IMR-90 (cell line): ENCODE data around the gene RPS15. TPM values are rescaled to one million over a fixed set of nuclear protein-coding genes. Genes with fewer than 3 reads are reported as not detected.

Source experiments
- ATAC-seq: fragments of 200-7000 bp; cut with Tn5 transposase; 2 replicates; pipeline ENCODE4 v1.9.1; 2020; ENCODE audit warnings: low read depth, mild to moderate bottlenecking, moderate library complexity
- BruUV-seq: library from RNA; stranded (reverse); fragments of 400-500 nt; replicated peaks from 2 replicates; lab custom pipeline; 2021; lab: Mats Ljungman, UMichigan
- CTCF ChIA-PET: fragments of 300-600 bp; formaldehyde crosslinking; extraction: SDS; loops from one replicate; lab custom pipeline; 2021; ENCODE audit warnings: antibody characterized with exemption; lab: Yijun Ruan, JAX
- POLR2A ChIA-PET: fragments of 300-600 bp; sonication (Branson Sonifier 250); formaldehyde crosslinking; loops from one replicate; lab custom pipeline; 2022; ENCODE audit warnings: antibody characterized with exemption; ENCODE audit not compliant: unreplicated experiment; lab: Charles Lee
- DNase-seq: peaks from one replicate; pipeline ENCODE4 v3.0.0; 2013
- H2AFZ ChIP-seq: replicated peaks from 2 replicates; pipeline ENCODE3; 2013; ENCODE audit warnings: low read length, mild to moderate bottlenecking; ENCODE audit not compliant: poor library complexity
- H2AK5ac ChIP-seq: 2 replicates; pipeline ENCODE4 v1.6.1; 2013; ENCODE audit warnings: low read depth, low read length, inconsistent platforms
- H2AK9ac ChIP-seq: replicated peaks from 2 replicates; pipeline ENCODE3; 2013; ENCODE audit warnings: mild to moderate bottlenecking, low read depth, low read length, moderate library complexity; ENCODE audit not compliant: poor library complexity
- H2BK120ac ChIP-seq: 2 replicates; pipeline ENCODE4 v1.6.1; 2013; ENCODE audit warnings: low read depth, low read length, inconsistent platforms
- H2BK15ac ChIP-seq: 3 replicates; pipeline ENCODE4 v1.6.1; 2013; ENCODE audit warnings: low read depth, low read length, inconsistent platforms
- H2BK20ac ChIP-seq: 2 replicates; pipeline ENCODE4 v1.6.1; 2013; ENCODE audit warnings: low read depth, mild to moderate bottlenecking, inconsistent platforms, low read length, moderate library complexity
- H2BK5ac ChIP-seq: 2 replicates; pipeline ENCODE4 v1.6.1; 2013; ENCODE audit warnings: mild to moderate bottlenecking, low read depth, low read length, inconsistent platforms; ENCODE audit not compliant: poor library complexity, severe bottlenecking
- H3K14ac ChIP-seq: replicated peaks from 2 replicates; pipeline ENCODE4 v1.6.1; 2013; ENCODE audit warnings: low read depth, low read length, inconsistent platforms
- H3K18ac ChIP-seq: 2 replicates; pipeline ENCODE4 v1.6.1; 2013; ENCODE audit warnings: low read depth, low read length, control low read depth
- H3K23ac ChIP-seq: 2 replicates; pipeline ENCODE4 v1.6.1; 2013; ENCODE audit warnings: low read depth, low read length, inconsistent platforms
- H3K27ac ChIP-seq: 2 replicates; pipeline ENCODE4 v1.5.1; 2013; ENCODE audit warnings: mild to moderate bottlenecking, control low read depth, low read length; ENCODE audit not compliant: insufficient read depth
- H3K27me3 ChIP-seq: 2 replicates; pipeline ENCODE4 v1.6.1; 2013; ENCODE audit warnings: low read length; ENCODE audit not compliant: control insufficient read depth, insufficient read depth
- H3K36me3 ChIP-seq: 2 replicates; pipeline ENCODE4 v1.6.1; 2013; ENCODE audit warnings: low read length, mixed read lengths; ENCODE audit not compliant: control insufficient read depth, insufficient read depth
- H3K4ac ChIP-seq: 2 replicates; pipeline ENCODE4 v1.6.1; 2013; ENCODE audit warnings: low read depth, low read length, inconsistent platforms
- H3K4me1 ChIP-seq: 2 replicates; pipeline ENCODE4 v1.6.1; 2013; ENCODE audit warnings: low read length, mixed read lengths; ENCODE audit not compliant: control insufficient read depth, insufficient read depth
- H3K4me2 ChIP-seq: 2 replicates; pipeline ENCODE4 v1.6.1; 2013; ENCODE audit warnings: low read depth, mild to moderate bottlenecking, control low read depth, low read length, moderate library complexity
- H3K4me3 ChIP-seq: 2 replicates; pipeline ENCODE4 v1.5.1; 2013; ENCODE audit warnings: low read depth, mild to moderate bottlenecking, control low read depth, low read length, moderate library complexity; ENCODE audit not compliant: insufficient read depth
- H3K56ac ChIP-seq: 2 replicates; pipeline ENCODE4 v1.6.1; 2013; ENCODE audit warnings: low read length, inconsistent platforms; ENCODE audit not compliant: insufficient read depth; ENCODE audit errors: extremely low read depth
- H3K79me1 ChIP-seq, 2 experiments: 2 replicates each; pipeline ENCODE4 v1.6.1; 2013; ENCODE audit warnings: low read length in 2 of 2, inconsistent platforms in 1 of 2, low read depth in 1 of 2
- H3K9ac ChIP-seq: 2 replicates; pipeline ENCODE4 v1.6.1; 2013; ENCODE audit warnings: low read depth, low read length, control low read depth
- H3K9me1 ChIP-seq: 2 replicates; pipeline ENCODE4 v1.6.1; 2013; ENCODE audit warnings: low read length, inconsistent platforms; ENCODE audit not compliant: insufficient read depth
- H3K9me3 ChIP-seq: 2 replicates; pipeline ENCODE4 v1.6.1; 2013; ENCODE audit warnings: low read length; ENCODE audit not compliant: control insufficient read depth, insufficient read depth
- H4K20me1 ChIP-seq: 2 replicates; pipeline ENCODE4 v1.6.1; 2013; ENCODE audit warnings: low read length, inconsistent platforms; ENCODE audit not compliant: insufficient read depth
- H4K5ac ChIP-seq: 2 replicates; pipeline ENCODE4 v1.6.1; 2013; ENCODE audit warnings: mild to moderate bottlenecking, low read depth, low read length, control low read depth
- H4K8ac ChIP-seq, 2 experiments: 2 replicates each; pipeline ENCODE4 v1.6.1; 2013; ENCODE audit warnings: low read depth in 2 of 2, low read length in 2 of 2, control low read depth in 1 of 2, inconsistent platforms in 1 of 2
- H4K91ac ChIP-seq: 2 replicates; pipeline ENCODE4 v1.6.1; 2013; ENCODE audit warnings: low read depth, low read length, inconsistent platforms; ENCODE audit not compliant: insufficient read depth
- BHLHE40 ChIP-seq: fragments of 150-350 bp; IDR thresholded peaks from 2 replicates; pipeline ENCODE4 v1.6.1; 2016; ENCODE audit warnings: mild to moderate bottlenecking, low read depth, low read length
- CEBPB ChIP-seq: IDR thresholded peaks from 2 replicates; pipeline ENCODE4 v1.6.1; 2012; ENCODE audit warnings: low read depth, low read length, improper control_type of control experiment
- CHD1 ChIP-seq: IDR thresholded peaks from 2 replicates; pipeline ENCODE4 v1.6.1; 2012; ENCODE audit warnings: low read depth, low read length, improper control_type of control experiment
- FOS ChIP-seq: fragments of 150-350 bp; IDR thresholded peaks from 2 replicates; pipeline ENCODE4 v1.6.1; 2016; ENCODE audit warnings: low read depth, low read length
- MAFK ChIP-seq: IDR thresholded peaks from 2 replicates; pipeline ENCODE4 v1.6.1; 2012; ENCODE audit warnings: low read depth, low read length, improper control_type of control experiment
- MAZ ChIP-seq: IDR thresholded peaks from 2 replicates; pipeline ENCODE4 v1.6.1; 2012; ENCODE audit warnings: low read depth, mild to moderate bottlenecking, low read length, improper control_type of control experiment, moderate library complexity, borderline replicate concordance
- MXI1 ChIP-seq: IDR thresholded peaks from 2 replicates; pipeline ENCODE4 v1.6.1; 2012; ENCODE audit warnings: low read depth, mild to moderate bottlenecking, low read length, moderate library complexity, borderline replicate concordance
- NFE2L2 ChIP-seq: fragments of 150-350 bp; IDR thresholded peaks from 2 replicates; pipeline ENCODE4 v1.6.1; 2016; ENCODE audit warnings: low read depth, mild to moderate bottlenecking, low read length
- POLR2A ChIP-seq: IDR thresholded peaks from 2 replicates; pipeline ENCODE4 v1.6.1; 2012; ENCODE audit warnings: mild to moderate bottlenecking, low read depth, low read length
- RAD21 ChIP-seq: IDR thresholded peaks from 2 replicates; pipeline ENCODE4 v1.6.1; 2012; ENCODE audit warnings: low read length, improper control_type of control experiment
- RCOR1 ChIP-seq: IDR thresholded peaks from 2 replicates; pipeline ENCODE4 v1.6.1; 2012; ENCODE audit warnings: mild to moderate bottlenecking, low read length, improper control_type of control experiment; ENCODE audit not compliant: insufficient replicate concordance
- RFX5 ChIP-seq: IDR thresholded peaks from 2 replicates; pipeline ENCODE4 v1.8.0; 2012; ENCODE audit warnings: low read depth, mild to moderate bottlenecking, low read length, moderate library complexity
- SMC3 ChIP-seq: fragments of 150-350 bp; IDR thresholded peaks from 2 replicates; pipeline ENCODE4 v1.6.1; 2016; ENCODE audit warnings: low read depth, mild to moderate bottlenecking, antibody characterized with exemption, low read length, moderate library complexity
- USF2 ChIP-seq: fragments of 150-350 bp; IDR thresholded peaks from 2 replicates; pipeline ENCODE4 v1.6.1; 2017; ENCODE audit warnings: mild to moderate bottlenecking, antibody characterized with exemption, low read length, low read depth
- WGBS, 2 experiments: methylation state at CpG; one replicate each; pipeline versions ENCODE4 v1.1.5 to v1.1.7; 2013; ENCODE audit warnings: missing lambda C conversion rate in 2 of 2; ENCODE audit not compliant: insufficient read length in 1 of 2; ENCODE audit errors: extremely low coverage in 2 of 2; 5-methylcytosine and 5-hydroxymethylcytosine counted together
- dilution Hi-C: fragments of 300-500 bp; cut with HindIII; formaldehyde crosslinking; loops from one replicate; pipeline ENCODE4 v1.14.3; 2018; ENCODE audit warnings: low sequenced_read_pairs; ENCODE audit not compliant: unreplicated experiment
- in situ Hi-C: fragments of 300-500 bp; cut with MboI; formaldehyde crosslinking; loops from 3 replicates; pipeline ENCODE4 v1.14.3; 2019; ENCODE audit warnings: low sequenced_read_pairs, inconsistent platforms, mixed read lengths
- intact Hi-C: fragments of 100-400 bp; cut with micrococcal nuclease; formaldehyde crosslinking; loops from 2 replicates; pipeline ENCODE4 v1.10.0; 2022
- polyA plus RNA-seq, 3 experiments: library from polyadenylated mRNA; depleted of rRNA; stranded (reverse); fragments of >200 nt; gene quantifications; 2 replicates each; pipeline ENCODE4 v1.2.3, GENCODE V29; 2012; ENCODE audit warnings: low replicate concordance in 1 of 3
- total RNA-seq: library from RNA; depleted of rRNA; stranded (reverse); fragments of >200 nt; gene quantifications from 2 replicates; pipeline ENCODE4 v1.2.3, GENCODE V29; 2012
- TF ChIP-seq, protein P1 (sequence below): conservative IDR thresholded peaks from 2 replicates; pipeline ENCODE4 v1.5.1; 2012; ENCODE audit warnings: mild to moderate bottlenecking, low read depth, low read length, improper control_type of control experiment
- TF ChIP-seq, protein P2 (sequence below): fragments of 150-350 bp; IDR thresholded peaks from 2 replicates; pipeline ENCODE4 v1.6.1; 2016; ENCODE audit warnings: low read depth, mild to moderate bottlenecking, low read length, moderate library complexity, borderline replicate concordance

RPS15 gene
- total and polyA plus RNA-seq, 2 of the 4 experiments (the other 2 are of a cell fraction): 1,179 to 1,855 TPM

GRCh38 chr19:1441677-1442438 lies 3.7 kb downstream of the RPS15 start:
- TF ChIP-seq CHD1 (no peak), RFX5 (no peak), RCOR1 (no peak), MAFK (no peak), MAZ (no peak), RAD21 (no peak), CEBPB (no peak), MXI1 (no peak), NFE2L2 (no peak), SMC3 (no peak), FOS (no peak), POLR2A (no peak), BHLHE40 (no peak), USF2 (no peak)
- TF ChIP-seq, protein P1, sequence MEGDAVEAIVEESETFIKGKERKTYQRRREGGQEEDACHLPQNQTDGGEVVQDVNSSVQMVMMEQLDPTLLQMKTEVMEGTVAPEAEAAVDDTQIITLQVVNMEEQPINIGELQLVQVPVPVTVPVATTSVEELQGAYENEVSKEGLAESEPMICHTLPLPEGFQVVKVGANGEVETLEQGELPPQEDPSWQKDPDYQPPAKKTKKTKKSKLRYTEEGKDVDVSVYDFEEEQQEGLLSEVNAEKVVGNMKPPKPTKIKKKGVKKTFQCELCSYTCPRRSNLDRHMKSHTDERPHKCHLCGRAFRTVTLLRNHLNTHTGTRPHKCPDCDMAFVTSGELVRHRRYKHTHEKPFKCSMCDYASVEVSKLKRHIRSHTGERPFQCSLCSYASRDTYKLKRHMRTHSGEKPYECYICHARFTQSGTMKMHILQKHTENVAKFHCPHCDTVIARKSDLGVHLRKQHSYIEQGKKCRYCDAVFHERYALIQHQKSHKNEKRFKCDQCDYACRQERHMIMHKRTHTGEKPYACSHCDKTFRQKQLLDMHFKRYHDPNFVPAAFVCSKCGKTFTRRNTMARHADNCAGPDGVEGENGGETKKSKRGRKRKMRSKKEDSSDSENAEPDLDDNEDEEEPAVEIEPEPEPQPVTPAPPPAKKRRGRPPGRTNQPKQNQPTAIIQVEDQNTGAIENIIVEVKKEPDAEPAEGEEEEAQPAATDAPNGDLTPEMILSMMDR: no peak
- TF ChIP-seq, protein P2, sequence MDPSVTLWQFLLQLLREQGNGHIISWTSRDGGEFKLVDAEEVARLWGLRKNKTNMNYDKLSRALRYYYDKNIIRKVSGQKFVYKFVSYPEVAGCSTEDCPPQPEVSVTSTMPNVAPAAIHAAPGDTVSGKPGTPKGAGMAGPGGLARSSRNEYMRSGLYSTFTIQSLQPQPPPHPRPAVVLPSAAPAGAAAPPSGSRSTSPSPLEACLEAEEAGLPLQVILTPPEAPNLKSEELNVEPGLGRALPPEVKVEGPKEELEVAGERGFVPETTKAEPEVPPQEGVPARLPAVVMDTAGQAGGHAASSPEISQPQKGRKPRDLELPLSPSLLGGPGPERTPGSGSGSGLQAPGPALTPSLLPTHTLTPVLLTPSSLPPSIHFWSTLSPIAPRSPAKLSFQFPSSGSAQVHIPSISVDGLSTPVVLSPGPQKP: no peak
- Histone ChIP-seq H3K9me3 (no peaks in the 10 kb centered on the region), H3K4me2 (no peak overlapping the region), H4K91ac (no peak overlapping the region), H2BK15ac (no peak overlapping the region), H3K36me3 (peaks cover 31% of the 10 kb centered on the region), H3K4ac (no peak overlapping the region), H3K4me1 (peaks cover 11% of the 10 kb centered on the region), H2AK5ac (no peak overlapping the region), H2AK9ac (peak overlapping the region; percentile 1), H2BK20ac (no peak overlapping the region), H3K9me1 (no peaks in the 10 kb centered on the region), H2BK5ac (no peak overlapping the region), H3K56ac (no peak overlapping the region), H3K23ac (no peak overlapping the region), H3K14ac (no peak overlapping the region), H3K27ac (no peak overlapping the region), H2AFZ (no peak overlapping the region), H2BK120ac (no peak overlapping the region), H3K79me1 (peaks cover 15 to 32% of the 10 kb centered on the region in 2 experiments; a peak in 3 of 4 replicates), H4K20me1 (peaks cover 63% of the 10 kb centered on the region), H3K4me3 (no peak overlapping the region), H3K18ac (no peak overlapping the region), H4K8ac (no peak overlapping the region), H3K27me3 (peaks cover 10% of the 10 kb centered on the region), H3K9ac (no peak overlapping the region), H4K5ac (no peak overlapping the region)
- ChIA-PET CTCF (no interaction called here), POLR2A (no interaction called here)
- in situ Hi-C loops: no loop called here
- dilution Hi-C loops: no loop called here
- ATAC-seq: no peak
- intact Hi-C loops: no loop called here
- DNase-seq: no peak
- 89% methylated on average over 10 of the region's 25 CpGs; no CpG with 5 or more reads in 1 of the 2 experiments for WGBS, 2 experiments
- no TSS peak for BruUV-seq
